Erythroblast (primary cell): ENCODE measurements around the gene OR5M11.

Experiments used
- GATA1 ChIP-seq: IDR thresholded peaks from 2 replicates; pipeline ENCODE4 v1.6.1; 2011; ENCODE audit warnings: low read depth, mild to moderate bottlenecking, control low read depth, low read length, moderate library complexity
- POLR2A ChIP-seq: IDR thresholded peaks from 2 replicates; pipeline ENCODE4 v1.6.1; 2011; ENCODE audit warnings: mild to moderate bottlenecking, low read length

DNA sequence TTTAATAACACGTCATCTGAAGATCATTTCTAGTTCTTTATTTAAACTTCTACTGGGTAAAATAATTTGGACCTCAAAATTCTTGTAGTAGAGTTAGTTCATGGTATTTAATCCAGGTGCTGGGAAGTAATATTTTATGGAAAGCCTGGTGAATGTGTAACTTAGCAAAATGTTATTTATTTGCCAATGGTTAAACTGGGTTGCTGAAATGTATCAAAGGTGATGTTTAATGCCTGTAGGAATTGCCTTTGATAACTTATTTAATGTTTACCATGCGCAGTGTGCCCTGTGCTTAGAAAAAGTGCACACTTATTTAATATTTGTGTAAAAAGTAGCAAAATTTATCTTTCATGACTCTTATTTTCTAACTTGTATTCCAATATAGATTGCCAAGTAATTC lies 11.2 kb downstream of the OR5M11 start:
- TF ChIP-seq POLR2A (no peak), GATA1 (no peak)
